GM19455 (cell line): ENCODE measurements around the gene RYR1.
"Not testable (repeated sequence)": the region's sequence is repeated elsewhere in the genome, so short reads cannot be mapped to it uniquely, and the experiment has no call there.

ENCODE experiments used
- ATAC-seq: cut with Tn5 transposase; IDR thresholded peaks from one replicate; pipeline ENCODE4 v1.9.1; 2021; ENCODE audit not compliant: unreplicated experiment

The RYR1 gene

DNA sequence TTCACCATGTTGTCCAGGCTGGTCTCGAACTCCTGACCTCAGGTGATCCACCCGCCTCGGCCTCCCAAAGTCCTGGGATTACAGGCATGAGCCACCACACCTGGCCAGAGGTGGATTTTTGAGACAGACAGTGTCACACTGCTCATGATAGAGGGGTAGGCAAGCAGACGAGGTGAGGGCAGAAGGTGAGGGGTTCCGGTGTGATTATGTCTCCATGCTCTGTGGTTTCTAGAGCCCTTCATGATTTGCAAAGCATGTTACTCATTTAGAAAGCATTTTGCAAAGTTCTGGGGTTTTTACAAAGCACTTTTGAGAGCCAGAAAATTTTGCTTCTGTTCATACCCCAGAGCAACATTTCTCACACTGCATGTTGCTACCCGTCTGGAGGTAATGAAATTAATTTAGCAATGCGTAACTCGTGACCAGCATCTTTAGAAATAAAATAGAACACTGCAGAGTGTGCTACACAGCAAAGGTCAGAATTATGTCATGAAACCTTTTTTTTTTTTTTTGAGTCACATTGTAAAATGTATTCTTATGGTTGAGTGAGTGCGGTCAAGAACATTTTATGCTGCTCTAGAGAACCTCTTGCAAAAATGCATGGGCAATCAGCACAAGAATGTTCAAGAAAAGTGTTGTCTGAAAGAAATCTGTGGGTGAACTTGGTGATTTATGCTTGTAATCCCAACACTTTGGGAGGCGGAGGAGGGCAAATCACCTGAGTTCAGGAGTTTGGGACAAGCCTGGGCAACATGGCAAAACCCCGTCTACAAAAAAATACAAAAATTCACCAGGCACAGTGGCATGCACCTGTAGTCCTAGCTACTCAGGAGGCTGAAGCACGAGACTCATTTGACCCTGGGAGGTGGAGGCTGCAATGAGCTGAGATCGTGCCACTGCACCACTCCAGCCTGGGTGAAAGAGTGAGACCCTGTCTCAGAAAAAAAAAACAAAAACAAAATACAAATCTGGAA lies 126.2 kb downstream of the RYR1 start:
- ATAC-seq, result peak; percentile 62

GRCh38 chr19:38561053-38561606 lies 127.6 kb downstream of the RYR1 start:
- no peak for ATAC-seq

GRCh38 chr19:38561658-38562057 lies 128.2 kb downstream of the RYR1 start:
- ATAC-seq, result no peak

DNA sequence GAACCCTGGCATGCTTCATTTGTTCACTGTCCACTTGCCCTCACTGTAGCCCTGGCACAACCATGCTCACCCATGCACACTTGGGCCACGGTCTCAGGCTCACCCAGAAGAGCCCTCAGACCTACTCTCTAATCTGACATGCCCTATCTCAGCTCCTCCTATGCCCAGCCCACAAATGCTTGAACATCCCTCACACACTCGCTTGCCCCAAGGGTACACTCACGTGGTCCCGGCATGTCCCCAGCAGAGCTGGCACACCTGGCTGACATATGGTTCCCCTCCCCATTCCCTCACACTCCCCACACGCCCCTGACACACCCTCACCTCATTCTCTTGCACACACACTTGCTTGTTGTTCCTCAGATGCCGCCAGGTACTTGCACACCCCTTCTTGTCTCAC lies 128.6 kb downstream of the RYR1 start:
- no peak for ATAC-seq

- no peak for ATAC-seq
Observed at GRCh38 chr19:38563475-38563874, 130.0 kb downstream of the RYR1 start.

- ATAC-seq, result no peak
Observed at GRCh38 chr19:38564981-38565690, 131.6 kb downstream of the RYR1 start.

DNA sequence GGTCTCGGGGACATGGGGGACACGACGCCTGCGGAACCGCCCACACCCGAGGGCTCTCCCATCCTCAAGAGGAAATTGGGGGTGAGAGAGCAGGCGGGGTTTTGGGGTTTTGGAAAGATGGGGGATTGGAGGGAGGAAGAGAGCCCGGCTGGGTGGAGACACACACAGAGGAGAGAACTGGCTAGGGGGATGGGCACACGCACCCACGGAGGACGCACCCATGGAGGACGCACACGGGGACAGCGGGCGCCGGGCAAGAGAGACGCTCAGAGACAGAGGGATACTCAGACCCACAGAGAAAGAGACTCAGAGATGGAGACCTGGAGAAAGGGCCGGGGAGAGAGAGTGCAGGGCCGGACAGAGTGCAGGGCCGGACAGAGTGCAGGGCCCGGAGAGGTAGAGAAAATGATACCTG lies 132.2 kb downstream of the RYR1 start:
- no peak for ATAC-seq

- no peak for ATAC-seq
Observed at GRCh38 chr19:38569368-38569983, 136.0 kb downstream of the RYR1 start.

- no peak for ATAC-seq
Observed at GRCh38 chr19:38571682-38572081, 138.2 kb downstream of the RYR1 start.

GRCh38 chr19:38577826-38578225 lies 144.3 kb downstream of the RYR1 start:
- no peak for ATAC-seq

GRCh38 chr19:38579304-38579703 lies 145.8 kb downstream of the RYR1 start:
- ATAC-seq, result not testable (repeated sequence)

DNA sequence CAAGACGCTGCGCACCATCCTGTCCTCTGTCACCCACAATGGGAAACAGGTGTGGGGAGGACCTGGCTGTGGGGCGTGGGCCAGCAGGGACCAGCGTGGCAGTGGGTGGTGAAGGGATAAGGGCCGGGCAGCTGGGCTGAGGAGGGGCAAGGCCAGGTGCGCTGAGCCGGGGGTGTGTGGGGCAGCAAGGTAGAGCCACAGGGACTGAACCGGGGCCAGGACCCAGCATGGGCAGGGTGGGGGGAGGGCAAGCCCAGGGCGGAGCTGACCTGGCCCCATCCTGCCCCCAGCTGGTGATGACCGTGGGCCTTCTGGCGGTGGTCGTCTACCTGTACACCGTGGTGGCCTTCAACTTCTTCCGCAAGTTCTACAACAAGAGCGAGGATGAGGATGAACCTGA lies 146.6 kb downstream of the RYR1 start:
- no peak for ATAC-seq

DNA sequence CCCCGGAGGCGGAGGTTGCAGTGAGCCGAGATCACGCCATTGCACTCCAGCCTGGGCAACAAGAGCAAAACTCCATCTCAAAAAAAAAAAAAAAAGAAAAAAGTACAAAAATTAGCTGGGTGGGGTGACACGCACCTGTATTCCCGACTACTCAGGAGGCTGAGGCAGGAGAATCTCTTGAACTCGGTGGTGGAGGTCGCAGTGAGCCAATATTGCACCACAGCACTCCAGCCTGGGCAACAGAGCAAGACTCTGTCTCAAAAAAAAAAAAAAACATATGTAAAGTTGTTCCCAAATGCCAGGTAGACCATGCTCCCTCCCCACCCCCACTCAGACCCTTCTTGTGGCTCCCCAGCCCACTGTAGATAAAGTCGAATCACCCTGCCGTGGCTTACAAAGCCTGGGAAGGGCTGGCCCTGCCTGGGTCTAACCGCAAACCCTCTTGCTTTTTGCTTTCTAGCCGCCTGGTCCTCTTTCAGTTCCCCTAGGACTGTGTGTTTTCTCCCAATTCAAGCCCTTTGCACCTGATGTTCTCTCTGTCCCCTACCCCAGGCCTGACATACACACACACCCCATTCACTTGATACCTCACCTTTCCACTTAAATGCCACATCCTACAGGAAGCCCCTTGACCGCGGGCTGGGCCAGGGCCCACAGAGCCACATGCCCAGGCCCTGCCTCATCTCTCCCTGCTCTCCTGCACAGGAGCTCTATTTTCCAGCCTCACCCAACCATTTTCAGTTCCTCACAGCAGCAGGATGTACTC lies 149.9 kb downstream of the RYR1 start:
- peak; percentile 66 for ATAC-seq

DNA sequence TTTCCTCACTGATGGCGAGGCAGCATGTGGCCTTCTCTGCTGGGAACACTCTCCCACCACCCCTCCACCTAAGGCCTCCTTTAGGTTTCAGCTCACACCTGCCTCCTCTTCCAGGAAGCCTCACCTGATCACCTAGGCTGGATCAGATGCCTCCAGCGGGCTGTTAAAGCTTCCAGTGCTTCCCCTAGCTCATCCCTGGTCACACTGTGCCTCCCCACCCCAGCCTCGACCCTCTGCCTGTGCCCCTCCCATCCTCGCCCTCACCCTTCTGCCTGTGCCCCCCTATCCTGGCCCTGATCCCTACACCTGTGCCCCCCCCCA lies 150.5 kb downstream of the RYR1 start:
- no peak for ATAC-seq

- no peak for ATAC-seq
Observed at GRCh38 chr19:38587562-38587961, 154.1 kb downstream of the RYR1 start.

GRCh38 chr19:38588041-38588440 lies 154.6 kb downstream of the RYR1 start:
- no peak for ATAC-seq

DNA sequence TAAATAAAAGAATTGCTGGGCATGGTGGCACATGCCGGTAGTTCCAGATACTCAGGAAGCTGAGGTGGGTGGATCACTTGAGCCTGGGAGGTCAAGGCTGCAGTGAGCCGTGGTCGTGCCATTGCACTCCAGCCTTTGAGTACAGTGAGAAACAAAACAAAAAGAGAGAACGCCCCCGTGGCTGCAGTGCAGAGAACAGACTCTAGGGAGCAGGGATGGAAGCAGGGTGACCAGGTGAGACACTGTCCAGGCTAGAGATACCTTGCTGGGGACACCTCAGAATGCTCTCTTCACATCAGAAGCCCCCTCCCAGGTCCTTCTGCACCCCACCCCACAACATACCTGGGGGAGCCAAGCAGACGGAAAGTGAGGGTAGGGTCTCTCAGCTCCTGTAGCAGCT lies 159.4 kb downstream of the RYR1 start:
- ATAC-seq, result no peak

DNA sequence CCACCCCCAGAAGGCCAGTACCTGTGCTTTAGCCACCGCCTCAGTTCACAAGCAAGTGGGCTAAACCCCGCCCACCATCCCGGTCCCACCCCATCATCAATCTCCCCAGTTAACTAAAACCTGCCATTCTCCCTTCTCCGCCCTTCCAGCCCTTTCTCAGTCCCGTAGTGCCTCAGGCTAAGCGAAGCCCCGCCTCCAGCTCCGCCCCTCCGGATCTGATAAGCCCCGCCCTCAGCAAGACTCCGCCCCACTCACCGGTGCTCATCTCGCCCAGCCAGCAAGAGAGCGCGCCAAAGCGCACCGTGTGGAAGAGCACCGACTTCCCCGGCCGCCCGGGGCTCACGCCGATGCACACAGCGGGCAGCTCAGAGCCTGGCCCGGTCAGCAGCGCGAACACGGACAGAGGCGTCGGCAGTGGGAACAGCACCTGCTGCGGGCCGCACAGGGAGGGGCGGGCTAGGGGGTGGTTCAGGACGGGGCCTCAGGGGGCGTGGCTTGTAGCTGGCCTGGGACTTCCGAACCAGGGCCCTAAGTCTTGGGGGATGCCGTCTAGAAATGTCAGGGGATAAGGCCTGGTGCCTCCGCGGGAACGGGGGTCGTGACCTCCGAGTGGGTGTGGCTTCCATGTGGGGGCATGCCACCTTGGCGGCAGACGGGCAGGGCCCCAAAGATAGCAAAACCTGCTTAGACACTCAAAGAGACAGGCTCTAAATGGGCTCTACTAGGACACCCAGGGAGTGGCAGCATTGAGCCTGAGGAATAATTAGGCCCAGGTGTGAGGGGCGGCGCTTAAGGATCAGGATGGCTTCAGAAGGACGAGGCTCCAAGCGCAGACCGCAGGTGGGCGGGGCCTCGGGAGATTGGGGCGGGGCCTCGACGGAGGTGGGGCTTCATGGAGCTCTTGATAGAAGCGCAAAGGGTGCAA lies 162.8 kb downstream of the RYR1 start:
- no peak for ATAC-seq

GRCh38 chr19:38597075-38597474 lies 163.6 kb downstream of the RYR1 start:
- ATAC-seq, result no peak

DNA sequence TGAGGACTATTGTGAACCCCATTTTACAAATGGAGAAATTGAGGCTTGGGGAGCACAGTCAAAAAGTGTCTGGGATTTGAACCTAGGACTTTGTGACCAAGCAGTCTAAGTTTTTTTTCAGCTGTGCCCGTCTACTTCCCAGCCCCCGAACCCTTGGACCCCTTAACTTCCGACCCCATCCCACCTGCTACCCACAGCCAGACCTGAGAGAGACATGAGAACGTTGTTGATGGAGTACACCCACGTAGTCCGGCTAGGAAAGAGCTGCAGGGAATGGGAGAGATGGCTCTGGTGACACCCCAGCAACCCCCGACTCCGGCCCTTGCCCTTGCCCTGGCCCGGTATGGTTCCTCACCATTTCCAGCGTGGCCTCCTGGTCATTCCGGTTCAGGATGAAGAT lies 166.2 kb downstream of the RYR1 start:
- ATAC-seq, result no peak
